Stomach (tissue), 4 donors: ENCODE data around the gene RELL2.
"Not testable (repeated sequence)": the region's sequence is repeated elsewhere in the genome, so short reads cannot be mapped to it uniquely, and the experiment has no call there.

Experiments
- CTCF ChIP-seq, 7 experiments: fragments of 450-650 bp in 4 of 7; fragments of 200-600 bp in 3 of 7; sonication (generic) in 3 of 7; IDR thresholded peaks; one replicate each; pipeline ENCODE4 v1.5.1; 2016 to 2019; ENCODE audit warnings: antibody characterized with exemption in 7 of 7, control low read depth in 2 of 7, mild to moderate bottlenecking in 1 of 7
- POLR2A ChIP-seq, 4 donors: fragments of 450-650 bp; IDR thresholded peaks; one replicate each; pipeline ENCODE4 v1.6.1; 2016; ENCODE audit warnings: antibody characterized with exemption in 4 of 4, control low read depth in 2 of 4, mild to moderate bottlenecking in 1 of 4, moderate library complexity in 1 of 4
- POLR2AphosphoS5 ChIP-seq, 3 donors: sonication (generic); formaldehyde crosslinking; IDR thresholded peaks; one replicate each; pipeline ENCODE4 v1.6.1; 2016; ENCODE audit warnings: antibody characterized with exemption in 3 of 3

GRCh38 chr5:141609921-141610320 is 26.9 kb upstream of the RELL2 start:
- not testable (repeated sequence) for TF ChIP-seq POLR2AphosphoS5, CTCF, POLR2A (IDR thresholded peaks at IDR 0.05)
